ENCODE measurements around the gene GALNT3. TPM values are rescaled to one million over a fixed set of nuclear protein-coding genes. Genes with fewer than 3 reads are reported as not detected.

GALNT3 gene
- total RNA-seq, 4 donors from 2014 or later, result 17.2 to 230 (median 52.7) TPM

GRCh38 chr2:165743442-165743841 lies 50.6 kb downstream of the GALNT3 start:
- WGBS, 2 donors (ENCODE audit: low coverage in 1 of 2), result 54 to 60% methylated on average over 2 of the region's 2 CpGs
- TF ChIP-seq CTCF (IDR thresholded peaks at IDR 0.05) (no peak), POLR2A (IDR thresholded peaks at IDR 0.05) (no peak), EP300 (IDR thresholded peaks at IDR 0.05; ENCODE audit: low read depth) (no peak), POLR2AphosphoS5 (IDR thresholded peaks at IDR 0.05) (no peak)
- no peaks in the 10 kb centered on the region for H3K36me3 ChIP-seq
- no peaks in the 10 kb centered on the region for H3K27me3 ChIP-seq
- H3K4me1 ChIP-seq, result no peaks in the 10 kb centered on the region
- no peaks in the 10 kb centered on the region for H3K9me3 ChIP-seq
- no peak overlapping the region for H3K27ac ChIP-seq
- intact Hi-C loops (cut with DNase I; ENCODE audit: low total_unique reads), result no loop called here
- no peak overlapping the region for H3K4me3 ChIP-seq
- in situ Hi-C loops (cut with MboI; ENCODE audit: low pct_ligation_motif_present in 1 of 4, low pct_unique_long_range_greater_than_20kb in 1 of 4, low sequenced_read_pairs in 3 of 4), result no loop called here
- DNase-seq, result no peak

GRCh38 chr2:165725421-165725820 lies 68.6 kb downstream of the GALNT3 start:
- intact Hi-C loops (cut with DNase I; ENCODE audit: low total_unique reads), result no loop called here
- TF ChIP-seq POLR2A (IDR thresholded peaks at IDR 0.05), result no peak
- no peak for TF ChIP-seq EP300 (IDR thresholded peaks at IDR 0.05; ENCODE audit: low read depth)
- no peak for TF ChIP-seq CTCF (IDR thresholded peaks at IDR 0.05)
- no peak for TF ChIP-seq POLR2AphosphoS5 (IDR thresholded peaks at IDR 0.05)
- Histone ChIP-seq H3K9me3 (no peaks in the 10 kb centered on the region), H3K4me3 (no peak overlapping the region), H3K36me3 (no peaks in the 10 kb centered on the region), H3K4me1 (no peaks in the 10 kb centered on the region), H3K27me3 (peaks cover 7% of the 10 kb centered on the region), H3K27ac (no peak overlapping the region)
- no peak for DNase-seq
- in situ Hi-C loops (cut with MboI; ENCODE audit: low pct_ligation_motif_present in 1 of 4, low pct_unique_long_range_greater_than_20kb in 1 of 4, low sequenced_read_pairs in 3 of 4), result no loop called here

GRCh38 chr2:165720511-165720910 lies 73.5 kb downstream of the GALNT3 start:
- no peaks in the 10 kb centered on the region for H3K9me3 ChIP-seq
- no peaks in the 10 kb centered on the region for H3K36me3 ChIP-seq
- TF ChIP-seq POLR2A (IDR thresholded peaks at IDR 0.05) (no peak), CTCF (IDR thresholded peaks at IDR 0.05) (no peak), EP300 (IDR thresholded peaks at IDR 0.05; ENCODE audit: low read depth) (no peak), POLR2AphosphoS5 (IDR thresholded peaks at IDR 0.05) (no peak)
- H3K27ac ChIP-seq, result no peak overlapping the region
- no peak overlapping the region for H3K4me3 ChIP-seq
- in situ Hi-C loops (cut with MboI; ENCODE audit: low pct_ligation_motif_present in 1 of 4, low pct_unique_long_range_greater_than_20kb in 1 of 4, low sequenced_read_pairs in 3 of 4), result no loop called here
- no peak for DNase-seq
- peaks cover 7% of the 10 kb centered on the region for H3K27me3 ChIP-seq
- intact Hi-C loops (cut with DNase I; ENCODE audit: low total_unique reads), result no loop called here
- H3K4me1 ChIP-seq, result no peaks in the 10 kb centered on the region

GRCh38 chr2:165718610-165719210 lies 75.3 kb downstream of the GALNT3 start:
- Histone ChIP-seq H3K9me3 (no peaks in the 10 kb centered on the region), H3K27ac (no peak overlapping the region), H3K4me3 (no peak overlapping the region), H3K4me1 (no peaks in the 10 kb centered on the region), H3K27me3 (peaks cover 7% of the 10 kb centered on the region), H3K36me3 (no peaks in the 10 kb centered on the region)
- TF ChIP-seq POLR2AphosphoS5 (IDR thresholded peaks at IDR 0.05) (no peak), CTCF (IDR thresholded peaks at IDR 0.05) (no peak), POLR2A (IDR thresholded peaks at IDR 0.05) (no peak), EP300 (IDR thresholded peaks at IDR 0.05; ENCODE audit: low read depth) (no peak)
- intact Hi-C loops (cut with DNase I; ENCODE audit: low total_unique reads) (no loop called here), in situ Hi-C loops (cut with MboI; ENCODE audit: low pct_ligation_motif_present in 1 of 4, low pct_unique_long_range_greater_than_20kb in 1 of 4, low sequenced_read_pairs in 3 of 4) (no loop called here)
- 21 to 55% methylated on average over 1 of the region's 1 CpG for WGBS, 2 donors (ENCODE audit: low coverage in 1 of 2)
- DNase-seq, result no peak
